Inflammatory macrophage treated with lipopolysaccharide for 4 hours (primary cell): ENCODE measurements around the gene EML6.
A peak's percentile ranks its signal among the peaks of the same experiment; 100 is the strongest.

Experiments used
- DNase-seq: peaks from one replicate; pipeline ENCODE4 v3.0.0-alpha.2; 2020

EML6 gene

GRCh38 chr2:55010915-55011314, 287.5 kb downstream of the EML6 start:
- DNase-seq = peak; percentile 58

DNA sequence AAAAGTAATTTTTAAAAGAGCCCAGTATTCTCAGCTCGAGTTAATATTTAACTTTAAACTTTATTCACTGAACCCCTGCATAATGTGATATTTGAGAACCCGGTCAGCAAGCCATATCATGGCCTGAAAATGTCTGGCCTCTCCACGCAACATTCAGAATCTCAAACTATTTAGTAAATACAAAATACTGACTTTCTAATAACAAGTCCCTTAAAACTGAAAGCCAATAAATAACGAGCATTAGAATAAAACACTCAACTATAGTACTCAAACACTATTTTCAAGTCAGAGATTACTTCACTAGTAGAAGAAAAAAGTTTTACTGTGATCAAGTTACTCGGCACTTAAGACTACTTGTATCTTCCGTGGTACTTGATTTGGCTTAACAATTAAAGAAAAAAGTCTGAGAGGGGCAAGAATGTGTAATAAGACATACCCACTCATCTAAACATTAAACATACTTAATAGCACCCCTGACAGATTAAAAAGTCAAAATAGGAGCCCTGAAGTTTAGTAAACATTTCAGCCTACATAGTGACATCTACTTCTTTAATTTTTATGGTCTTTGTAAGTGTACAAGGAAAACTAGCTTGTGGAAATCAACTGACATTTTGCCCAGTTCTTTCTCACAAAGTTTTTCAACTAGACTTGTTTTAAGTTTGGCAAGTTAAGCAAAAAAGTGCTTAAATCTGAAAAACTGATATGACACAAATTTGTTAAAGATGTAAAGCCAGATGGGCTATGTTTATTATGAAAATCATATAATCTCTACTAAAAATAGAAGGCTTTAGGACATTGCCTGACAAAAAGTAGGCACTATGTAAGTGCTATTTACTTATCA, 288.6 kb downstream of the EML6 start:
- no peak for DNase-seq

- DNase-seq = no peak
Measured at GRCh38 chr2:55012672-55013484, 289.4 kb downstream of the EML6 start.

GRCh38 chr2:55013936-55014335, 290.5 kb downstream of the EML6 start:
- no peak for DNase-seq

DNA sequence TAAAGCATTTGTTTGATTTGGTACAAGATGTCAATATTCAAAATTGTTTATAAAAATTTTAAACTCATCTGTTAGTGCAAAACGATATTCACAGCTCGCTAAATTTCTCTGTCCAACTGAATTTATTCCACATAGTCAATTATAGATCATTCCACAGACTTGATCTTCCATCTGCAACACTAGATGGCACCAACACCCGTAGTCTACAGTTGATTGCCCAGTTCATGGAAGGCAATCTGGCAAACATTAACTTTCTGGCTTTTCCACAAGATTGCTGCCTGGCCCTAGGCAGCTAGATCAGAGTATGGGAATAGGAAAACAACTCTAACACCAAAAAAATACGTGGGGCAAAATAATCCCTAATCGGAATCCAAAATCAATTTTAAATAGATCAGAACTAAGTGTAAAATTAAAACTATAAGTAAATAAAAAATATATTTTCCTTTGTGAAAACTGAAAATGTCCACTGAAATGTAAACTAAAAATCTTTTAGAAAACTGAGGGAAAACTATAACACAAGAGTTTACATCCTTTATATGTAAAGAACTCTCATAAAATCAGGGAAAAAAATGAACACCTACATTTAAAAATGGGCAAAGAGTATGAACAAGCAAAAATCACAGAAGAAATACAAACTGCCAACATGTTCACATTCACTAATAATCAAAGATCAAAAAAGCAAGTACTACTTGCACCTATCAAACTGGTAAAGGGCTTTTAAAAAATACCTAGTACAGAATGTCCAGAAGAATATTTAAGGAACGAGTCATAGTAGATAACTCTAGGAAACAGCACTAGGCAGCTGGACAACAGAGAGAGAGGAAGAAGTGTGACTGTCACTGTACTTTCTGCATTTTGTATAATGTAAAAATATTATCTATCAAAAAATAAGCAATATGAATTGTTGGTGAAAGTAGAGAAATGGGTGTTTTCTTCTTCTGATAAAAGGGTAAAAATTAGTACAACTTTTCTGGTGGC, 291.8 kb downstream of the EML6 start:
- peak; percentile 57 for DNase-seq

DNA sequence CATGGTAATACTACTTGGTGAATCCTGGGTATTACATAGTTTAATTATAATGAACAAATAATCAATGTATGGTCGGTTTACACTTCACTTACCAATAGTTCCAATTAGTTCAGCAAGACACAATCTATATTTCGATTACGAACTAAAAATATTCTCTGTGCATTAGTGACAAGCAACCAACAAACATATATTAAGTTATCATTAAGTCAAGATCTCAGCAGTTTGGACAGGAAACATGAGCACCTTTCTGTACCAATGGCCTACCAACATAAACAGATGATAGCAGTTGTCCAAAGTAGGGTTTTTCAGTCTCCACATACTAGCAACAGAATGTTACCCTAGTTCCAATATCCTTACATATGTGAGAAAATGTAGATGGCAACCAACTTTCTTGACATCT, 294.0 kb downstream of the EML6 start:
- no peak for DNase-seq

- DNase-seq = no peak
Measured at GRCh38 chr2:55017880-55018279, 294.4 kb downstream of the EML6 start.

- DNase-seq = no peak
Measured at GRCh38 chr2:55018619-55019018, 295.2 kb downstream of the EML6 start.

GRCh38 chr2:55019526-55020258, 296.2 kb downstream of the EML6 start:
- peak; percentile 86 for DNase-seq
